GM21576 (cell line): ENCODE results near the gene AREG.

ENCODE experiments used
- ATAC-seq: cut with Tn5 transposase; IDR thresholded peaks from one replicate; pipeline ENCODE4 v1.9.1; 2021; ENCODE audit warnings: mild to moderate bottlenecking, moderate library complexity; ENCODE audit not compliant: unreplicated experiment

Gene AREG

DNA sequence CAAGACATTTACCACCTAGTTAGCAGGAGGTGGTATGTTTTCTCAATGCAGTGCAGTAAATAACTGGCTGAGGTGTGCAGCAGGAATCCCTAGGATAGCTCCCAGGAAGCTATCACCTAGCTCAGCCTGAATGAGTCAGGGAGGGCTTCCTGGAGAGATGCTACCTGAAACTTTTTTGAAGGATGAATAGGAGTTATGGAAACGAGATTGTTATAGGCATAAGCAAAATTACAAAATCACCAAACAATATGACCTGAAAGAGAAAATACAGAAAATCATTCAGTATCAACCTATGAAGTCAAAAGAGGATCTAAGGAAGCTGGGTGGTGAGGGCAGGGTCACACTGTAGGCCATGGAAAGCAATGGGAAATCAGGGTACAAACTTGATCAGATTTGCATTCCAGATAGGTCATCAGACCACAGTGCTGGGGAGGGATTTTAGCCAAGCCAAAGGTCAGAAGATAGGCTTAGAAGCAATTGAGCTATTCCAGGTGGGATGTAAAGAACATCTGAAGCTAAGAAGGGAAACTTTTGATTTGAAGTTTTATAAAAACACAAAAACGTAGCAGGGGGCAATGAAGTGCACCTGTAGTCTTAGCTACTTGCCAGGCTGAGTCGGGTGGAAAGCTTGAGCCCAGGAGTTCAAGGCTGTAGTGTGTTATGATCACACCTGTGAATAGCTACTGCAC lies 11.3 kb downstream of the AREG start:
- ATAC-seq: no peak

DNA sequence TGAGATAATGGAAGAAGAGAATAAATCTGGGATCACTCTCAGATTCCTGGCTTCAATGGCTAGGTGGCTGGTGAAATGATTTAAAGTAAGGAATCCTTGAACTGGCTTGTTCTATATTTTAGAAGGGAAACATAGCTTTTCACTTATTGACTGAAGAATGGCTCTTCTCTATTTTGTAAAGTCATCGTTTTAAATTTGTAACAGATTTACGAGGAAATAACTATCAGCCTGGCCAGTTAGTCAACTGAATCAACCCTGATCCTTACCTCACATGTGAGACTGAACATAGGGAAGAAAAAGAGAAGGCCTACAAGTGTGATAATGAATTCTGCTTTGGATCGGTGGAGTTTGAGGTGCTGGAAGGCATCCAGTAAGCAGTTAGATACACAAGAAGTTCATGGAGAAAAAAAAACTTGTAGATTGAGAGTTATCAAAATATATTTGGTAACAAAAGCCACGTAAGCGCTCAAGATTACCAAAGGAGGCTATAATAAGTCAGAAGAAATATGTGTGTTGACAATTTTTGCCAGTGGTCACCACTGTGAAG lies 12.0 kb downstream of the AREG start:
- no peak for ATAC-seq

DNA sequence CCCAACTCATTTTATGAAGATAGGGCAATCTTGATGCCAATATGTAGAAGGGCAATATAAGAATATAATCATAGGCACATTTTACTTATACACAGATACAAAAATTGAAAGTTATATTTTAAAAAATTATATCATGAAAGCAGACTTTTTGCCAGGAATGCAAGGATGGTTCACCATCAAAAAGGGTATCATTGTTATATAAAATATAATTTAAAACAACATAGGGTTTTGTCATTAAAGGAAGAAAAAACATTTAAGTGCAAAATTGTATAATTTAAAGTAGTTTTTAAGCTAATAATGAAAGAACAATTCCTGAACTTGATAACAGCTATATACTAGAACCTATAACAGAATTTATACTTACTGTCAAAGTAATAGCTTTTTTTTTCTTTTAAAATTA lies 15.9 kb downstream of the AREG start:
- no peak for ATAC-seq

DNA sequence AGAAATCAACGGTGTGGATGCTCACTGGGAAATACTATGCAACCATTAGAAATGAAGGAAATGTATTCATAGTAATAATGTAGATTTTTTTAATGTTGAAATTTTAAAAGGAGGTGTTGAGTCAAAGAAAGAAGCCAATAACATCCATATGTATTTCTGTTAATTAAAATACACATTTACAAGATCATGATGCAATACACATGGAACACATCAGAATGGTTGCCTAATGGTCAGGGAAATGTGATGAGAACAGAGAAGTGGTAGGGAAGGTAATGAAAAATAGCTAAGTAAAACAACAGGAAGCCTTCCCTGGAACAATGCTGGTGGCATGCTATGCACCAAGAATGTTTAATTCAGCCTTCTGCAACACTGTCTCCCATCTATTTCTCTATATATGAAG lies 18.2 kb downstream of the AREG start:
- ATAC-seq: no peak

DNA sequence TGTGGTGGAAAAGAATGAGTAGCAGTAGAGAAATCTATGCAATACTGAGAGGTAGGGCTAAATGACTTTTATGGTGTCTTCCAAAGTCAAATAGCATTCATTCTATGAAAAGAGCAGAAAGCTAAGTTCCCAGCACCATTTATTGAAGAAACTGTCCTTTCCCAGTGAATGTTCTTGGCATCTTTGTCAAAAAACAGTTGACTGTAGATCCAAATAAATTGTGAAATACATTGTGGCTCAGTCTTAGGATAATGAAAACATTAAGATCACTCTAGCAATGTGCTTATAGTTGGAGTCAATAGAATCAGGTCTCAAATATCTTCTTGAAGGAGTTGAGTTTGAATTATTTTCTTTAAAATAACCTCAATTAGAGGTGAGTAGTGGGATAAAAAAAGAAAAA lies 19.4 kb downstream of the AREG start:
- no peak for ATAC-seq

DNA sequence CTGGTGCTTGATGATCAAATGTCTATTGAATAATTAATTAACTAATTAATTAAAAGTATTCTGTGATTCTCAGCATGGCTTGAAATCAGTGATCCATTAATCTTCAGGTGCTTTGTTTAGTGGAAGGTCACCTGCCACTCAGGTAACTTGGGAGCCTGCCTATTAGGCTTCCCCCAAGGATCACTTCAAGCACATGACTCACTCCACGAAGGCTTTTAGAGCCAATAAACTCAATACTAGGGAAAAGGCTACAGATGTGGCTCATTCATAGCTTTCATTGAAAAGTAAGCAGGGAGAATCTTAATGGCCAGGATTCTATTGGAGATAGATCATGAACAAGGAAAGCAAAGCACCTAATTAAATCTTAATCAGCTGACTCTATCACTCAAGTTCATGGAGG lies 21.3 kb downstream of the AREG start:
- ATAC-seq: no peak

DNA sequence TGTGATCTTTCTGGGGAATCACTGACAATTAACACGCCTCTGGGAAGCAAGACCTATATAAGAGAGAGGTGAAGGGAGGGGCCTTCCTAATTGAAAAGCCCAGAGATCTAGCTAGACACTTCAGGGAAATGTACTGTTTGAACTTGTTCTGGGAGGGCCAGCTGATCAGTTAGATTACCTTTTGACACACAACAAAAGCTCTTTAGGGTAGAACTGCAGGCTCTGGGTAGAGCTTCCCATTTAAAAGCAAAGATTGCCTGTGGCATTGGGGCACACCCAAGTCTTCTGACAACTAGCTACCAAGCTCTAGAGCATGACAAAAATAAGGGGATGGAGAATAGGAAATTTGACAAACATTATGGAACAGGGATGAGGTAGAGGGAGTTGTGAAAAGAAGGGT lies 26.3 kb downstream of the AREG start:
- no peak for ATAC-seq

DNA sequence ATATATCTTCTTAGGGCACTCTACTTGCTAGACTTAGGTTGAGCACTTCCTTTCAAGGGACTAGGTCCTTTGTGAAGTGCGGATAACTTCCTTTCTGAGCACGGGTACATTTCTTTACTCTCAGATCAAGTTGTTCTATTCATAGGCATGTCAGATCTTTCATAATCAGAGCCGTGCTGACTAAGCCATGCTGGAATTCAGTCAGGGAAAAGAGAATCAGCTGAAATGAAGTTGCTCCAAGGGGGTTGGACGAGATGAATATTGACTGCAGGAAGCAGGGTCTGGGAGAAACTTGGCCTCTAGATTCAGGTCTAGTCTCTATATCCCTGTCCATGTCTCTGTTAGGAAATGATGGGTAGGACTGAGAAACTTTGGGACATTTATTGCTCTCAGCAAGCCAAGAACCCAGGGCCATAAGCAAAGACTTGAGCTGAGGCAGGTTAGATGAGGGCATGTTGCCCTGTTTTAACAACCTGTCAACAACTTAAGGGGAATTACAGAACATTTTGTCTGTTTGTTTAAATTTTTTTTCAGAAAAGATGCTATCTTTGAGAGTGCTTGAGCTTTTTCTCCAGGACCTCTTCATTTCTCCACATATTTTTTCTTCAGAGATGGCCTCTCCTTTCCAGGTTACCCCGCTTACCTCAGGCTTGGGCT lies 28.3 kb downstream of the AREG start:
- no peak for ATAC-seq

DNA sequence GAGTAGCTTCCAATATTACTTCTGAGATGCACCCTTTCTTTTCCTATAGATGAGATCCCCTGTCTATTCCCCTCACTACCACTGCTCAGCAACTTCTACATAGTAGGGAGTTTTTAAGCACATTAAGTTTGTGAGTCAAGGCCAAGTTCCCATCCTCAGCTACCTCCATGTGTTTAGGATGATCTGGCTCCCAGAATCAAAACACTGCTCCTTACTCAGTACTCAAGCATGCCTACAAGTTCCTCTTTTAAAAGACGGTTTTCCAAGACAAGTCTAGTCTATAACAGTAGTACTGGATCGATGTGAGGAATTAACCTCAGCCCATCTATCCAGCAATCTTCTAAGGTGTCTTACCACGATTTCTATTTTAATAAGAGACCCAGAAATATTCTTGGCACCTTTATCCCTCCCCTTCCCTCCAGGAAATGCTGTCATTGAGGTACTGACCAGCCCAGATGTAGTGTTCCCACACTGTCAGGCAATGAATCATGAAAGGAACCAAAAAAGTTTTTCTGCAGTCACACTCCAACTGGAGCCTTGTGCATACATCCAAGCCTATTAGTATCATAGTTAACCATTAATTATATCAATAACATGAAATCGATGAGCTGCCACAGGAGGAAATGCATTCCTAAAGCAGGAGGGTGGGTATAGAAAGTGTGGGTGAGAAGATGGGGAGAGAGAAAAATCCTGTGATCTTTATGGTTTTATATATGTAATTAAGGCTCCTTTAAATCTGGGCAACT lies 29.6 kb downstream of the AREG start:
- ATAC-seq: no peak

DNA sequence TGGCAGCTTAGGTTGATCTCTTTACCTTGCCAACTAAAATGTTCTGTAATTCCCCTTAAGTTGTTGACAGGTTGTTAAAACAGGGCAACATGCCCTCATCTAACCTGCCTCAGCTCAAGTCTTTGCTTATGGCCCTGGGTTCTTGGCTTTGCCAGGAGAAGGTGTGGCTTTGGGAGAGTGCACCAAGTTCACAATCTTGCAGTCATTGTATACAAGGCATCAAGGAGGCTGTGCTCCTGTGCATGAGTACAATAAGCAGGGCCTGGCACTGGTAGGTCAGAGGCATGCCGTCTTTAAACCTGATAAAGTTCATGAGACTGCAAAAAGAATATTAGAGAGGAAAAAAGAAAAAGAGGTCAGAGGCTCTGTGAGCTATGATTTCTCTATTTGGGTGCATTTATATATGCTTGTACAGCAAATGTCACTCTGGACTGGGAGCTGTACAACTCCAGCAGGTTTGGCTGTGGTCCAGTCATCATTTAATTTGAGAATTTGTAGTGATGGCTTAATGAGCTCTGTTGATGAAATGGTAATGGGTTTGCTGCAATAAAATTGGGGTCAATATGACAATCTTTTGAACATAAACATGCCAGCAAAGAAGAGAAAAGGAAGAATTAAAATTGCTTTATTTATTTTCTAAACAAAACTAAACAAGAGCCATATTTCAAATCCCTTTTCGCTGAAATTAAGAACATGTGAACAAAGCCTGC lies 30.3 kb downstream of the AREG start:
- ATAC-seq: no peak

DNA sequence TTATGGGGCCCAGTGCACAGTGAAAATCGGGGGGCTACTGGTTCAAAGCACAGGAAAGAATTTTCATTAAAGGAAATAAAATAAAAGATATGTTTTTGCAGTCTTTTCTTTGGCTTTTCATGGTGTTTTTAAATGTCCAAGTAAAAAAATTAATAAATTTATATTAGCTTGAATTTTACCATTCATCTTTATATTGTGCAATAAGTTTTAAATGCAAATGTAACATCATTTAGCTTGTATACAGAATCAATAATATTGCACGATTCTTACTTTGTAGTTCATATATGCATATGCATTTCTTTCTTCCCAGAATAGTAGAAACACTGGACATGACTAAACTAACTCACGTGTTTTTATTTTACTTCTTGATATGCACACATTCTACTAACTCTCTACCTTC lies 31.0 kb downstream of the AREG start:
- ATAC-seq: no peak

DNA sequence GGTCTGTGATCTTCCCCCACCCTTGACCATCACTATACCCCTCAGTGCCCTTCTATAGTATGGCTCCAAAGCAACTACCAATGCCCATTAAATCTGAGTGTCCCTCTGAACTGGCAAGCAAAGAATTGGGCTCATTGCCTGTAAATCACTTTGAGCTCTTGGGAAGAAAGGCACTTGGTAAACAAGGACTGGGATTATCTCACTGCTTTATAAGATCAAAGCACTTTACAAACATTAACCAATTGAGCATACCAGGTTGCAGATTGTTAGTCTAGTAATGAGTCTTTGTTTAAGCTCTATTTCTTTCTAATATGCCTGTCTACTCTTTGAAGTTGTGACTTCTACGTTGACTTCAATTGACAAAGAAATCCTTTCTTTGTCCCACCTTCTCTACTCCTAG lies 34.1 kb downstream of the AREG start:
- ATAC-seq: no peak

DNA sequence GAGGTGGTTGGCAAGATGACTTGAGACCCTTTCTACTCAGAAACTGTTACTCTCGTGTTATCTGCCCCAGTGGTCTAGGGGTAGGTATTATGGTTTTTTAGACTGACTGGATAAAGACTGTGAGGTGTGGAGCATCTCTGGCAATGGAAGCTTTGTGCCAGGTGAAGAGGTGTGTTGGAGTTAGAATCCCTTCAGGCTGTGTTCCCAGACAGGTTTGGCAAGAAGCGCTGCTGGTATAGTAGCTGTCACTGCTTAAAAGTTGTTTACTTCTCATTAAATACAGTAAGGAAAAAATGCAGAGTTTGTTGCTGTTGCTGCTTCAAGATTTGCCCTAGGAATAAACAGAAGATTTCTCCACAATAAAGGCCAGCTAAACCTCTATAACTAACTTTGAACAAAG lies 35.3 kb downstream of the AREG start:
- ATAC-seq: no peak

DNA sequence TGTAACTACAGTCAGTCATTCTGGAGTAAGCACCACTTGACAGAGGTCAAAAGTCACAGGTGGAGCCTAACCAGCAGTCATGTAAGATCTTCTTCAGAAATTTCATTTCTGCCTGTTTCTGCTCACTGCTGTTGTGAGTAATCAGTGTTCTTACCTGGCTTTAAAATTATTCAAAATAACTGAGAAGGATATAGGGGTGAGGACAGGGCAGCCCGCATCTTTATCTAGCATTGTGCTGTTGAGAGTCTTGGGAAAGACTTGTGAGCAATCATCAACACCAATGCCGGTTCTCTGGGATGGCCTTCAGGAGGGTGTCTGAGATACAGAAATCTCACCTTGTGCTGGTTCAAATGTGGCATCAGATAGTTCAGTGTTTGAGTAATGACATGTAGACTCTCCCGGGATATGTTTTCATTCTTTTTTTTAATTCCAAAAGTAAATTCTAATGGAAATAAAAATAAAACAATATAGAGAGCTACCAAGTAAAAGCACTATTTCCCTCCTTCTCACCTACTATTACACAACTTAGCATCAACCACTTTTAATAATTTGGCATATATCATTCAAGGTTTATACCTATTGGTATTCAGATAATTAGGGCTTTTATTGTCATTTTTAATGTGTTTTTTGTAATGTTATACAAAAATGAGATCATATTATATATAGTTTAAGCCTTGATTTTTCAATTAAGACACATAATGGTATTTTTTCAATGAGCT lies 37.1 kb downstream of the AREG start:
- ATAC-seq: no peak

DNA sequence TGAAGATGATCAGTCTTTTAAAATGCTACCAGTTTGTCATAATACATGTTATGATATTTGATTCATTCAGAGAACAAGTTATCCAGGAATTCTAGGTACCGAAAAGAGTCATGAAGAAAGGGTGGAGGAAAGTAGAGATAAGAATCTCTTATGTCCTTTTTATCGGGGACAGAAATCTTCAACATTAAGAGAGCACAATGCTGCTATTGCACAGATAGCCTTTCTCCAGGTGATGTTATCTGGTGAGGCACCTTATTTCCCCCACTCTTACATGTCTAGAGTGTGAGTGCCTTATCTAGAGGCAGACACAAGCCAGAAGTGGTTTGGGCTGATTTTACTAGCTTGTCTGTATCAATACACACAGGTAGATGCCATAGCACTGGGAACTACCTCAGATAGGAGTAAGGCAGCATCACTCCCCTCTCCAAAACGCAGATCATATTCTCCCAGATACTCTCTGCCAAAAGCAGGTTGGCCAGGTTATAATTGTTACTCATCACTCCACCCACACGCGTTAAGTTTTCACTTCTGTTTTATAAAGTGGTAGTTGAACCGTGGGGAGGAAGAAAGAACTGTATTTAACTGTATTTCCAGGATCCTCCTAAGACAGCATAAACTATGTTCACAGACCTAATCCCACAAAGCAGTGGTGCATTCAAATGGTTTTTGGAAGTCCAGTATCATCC lies 38.4 kb downstream of the AREG start:
- ATAC-seq: no peak

DNA sequence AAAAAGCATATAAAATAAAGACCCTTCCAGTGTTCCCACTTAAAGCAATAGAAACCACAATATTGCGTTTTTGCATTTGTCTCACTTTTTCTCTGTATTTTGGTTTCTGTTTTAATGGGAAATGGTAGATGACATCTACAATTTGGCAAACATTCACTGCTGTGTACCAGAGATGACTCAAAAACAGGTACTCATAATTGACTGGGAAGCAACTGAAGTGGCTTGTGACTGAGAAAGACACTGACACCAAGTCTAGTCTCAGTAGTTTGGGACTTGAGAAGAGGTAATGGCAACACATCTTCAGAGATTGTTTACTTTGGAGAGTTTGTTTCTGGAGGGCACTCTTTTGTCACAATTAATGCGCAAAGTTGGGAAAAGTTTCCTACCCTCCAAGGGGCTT lies 42.0 kb downstream of the AREG start:
- ATAC-seq: no peak

DNA sequence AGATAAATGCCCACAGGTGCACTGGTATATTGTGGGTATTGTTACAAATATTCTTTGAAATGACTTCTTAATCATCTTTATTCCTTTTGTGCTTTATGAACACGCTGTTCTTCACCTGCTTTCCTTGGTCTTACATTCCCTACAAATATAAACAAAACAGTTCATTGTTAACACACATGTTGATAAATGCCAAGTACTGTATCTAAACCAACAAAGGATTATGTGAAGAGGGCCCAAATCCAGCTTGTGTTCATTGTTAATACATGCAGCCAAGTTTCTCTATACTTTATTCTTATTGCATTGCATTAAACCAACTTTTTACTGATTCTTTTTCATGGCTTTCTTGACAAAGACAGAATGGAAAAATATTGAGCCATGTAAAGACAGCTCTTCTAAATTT lies 42.8 kb downstream of the AREG start:
- no peak for ATAC-seq

DNA sequence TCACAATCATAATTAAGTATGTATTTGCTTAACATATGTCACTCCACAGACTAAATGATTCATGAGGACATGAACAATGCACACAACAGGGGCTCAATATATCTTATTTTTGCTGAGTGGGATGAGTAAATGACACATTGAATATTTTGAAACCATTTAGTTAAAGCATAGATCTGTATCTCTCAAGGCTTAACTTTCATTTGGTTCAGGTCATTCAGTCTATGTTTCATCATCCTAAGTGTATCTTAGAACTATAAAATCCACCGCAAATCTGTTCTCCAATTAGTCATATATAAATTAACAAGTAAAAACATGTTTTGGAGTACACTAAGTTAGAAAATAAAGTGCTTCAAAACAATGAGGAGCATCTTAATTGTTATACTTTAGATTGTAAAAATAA lies 45.8 kb downstream of the AREG start:
- ATAC-seq: no peak

DNA sequence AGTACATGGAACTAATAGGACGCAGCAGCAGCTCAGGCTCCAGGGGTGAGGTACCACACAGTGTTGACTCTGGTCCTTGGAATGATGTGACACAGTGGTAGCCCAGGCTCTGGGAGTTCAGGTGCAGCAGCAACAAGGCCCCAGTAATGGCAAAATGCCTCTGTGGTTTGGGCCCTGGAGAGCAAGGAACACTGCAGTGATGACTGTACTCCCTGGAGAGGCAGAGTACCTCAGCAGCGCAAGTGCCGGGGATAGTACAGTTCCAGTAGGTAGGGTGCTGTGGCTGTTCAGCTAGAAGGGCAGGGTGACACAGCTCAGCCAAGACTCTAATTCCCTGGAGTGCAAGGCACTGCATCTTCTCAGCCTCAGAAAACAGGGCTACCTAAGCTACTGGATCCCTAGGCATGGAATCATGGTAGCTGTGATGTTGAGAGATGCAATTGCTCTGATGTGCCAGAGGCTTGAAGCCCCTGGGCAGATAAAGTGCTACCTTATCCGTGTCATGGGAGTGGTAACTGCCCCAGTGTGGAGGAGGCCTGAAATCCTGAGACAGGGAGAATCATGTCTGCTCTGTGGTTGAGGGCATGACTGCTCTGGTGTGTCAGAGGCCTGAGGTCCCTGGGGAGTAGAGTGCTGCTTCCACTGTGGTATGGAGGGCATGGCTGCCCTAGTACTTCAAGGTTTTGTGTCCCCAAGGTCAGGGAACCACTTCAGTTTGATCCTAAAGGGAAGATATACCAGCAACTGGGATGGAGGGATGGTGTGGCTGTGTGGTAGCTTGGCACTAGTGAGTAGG lies 55.2 kb downstream of the AREG start:
- ATAC-seq: no peak
